GM06990 (cell line): ENCODE data around the gene CHMP6.

Experiments
- DNase-seq: peaks from one replicate; pipeline ENCODE4 v3.0.0-alpha.2; 2011; ENCODE audit not compliant: insufficient read length; ENCODE audit errors: extremely low read depth
- H3K27me3 ChIP-seq: replicated peaks from 2 replicates; pipeline ENCODE4 v1.6.0; 2011; ENCODE audit warnings: low read length; ENCODE audit not compliant: control insufficient read depth, insufficient read depth
- H3K36me3 ChIP-seq: 2 replicates; pipeline ENCODE4 v1.5.1; 2011; ENCODE audit warnings: low read length; ENCODE audit not compliant: control insufficient read depth, insufficient read depth
- H3K4me3 ChIP-seq: replicated peaks from 2 replicates; pipeline ENCODE4 v1.5.1; 2011; ENCODE audit warnings: low read depth, mild to moderate bottlenecking, control low read depth, low read length
- CTCF ChIP-seq: IDR thresholded peaks from 2 replicates; pipeline ENCODE4 v1.5.1; 2011; ENCODE audit warnings: low read length, control low read depth, mild to moderate bottlenecking, inconsistent platforms; ENCODE audit not compliant: insufficient read depth, poor library complexity, severe bottlenecking

CHMP6 gene

DNA sequence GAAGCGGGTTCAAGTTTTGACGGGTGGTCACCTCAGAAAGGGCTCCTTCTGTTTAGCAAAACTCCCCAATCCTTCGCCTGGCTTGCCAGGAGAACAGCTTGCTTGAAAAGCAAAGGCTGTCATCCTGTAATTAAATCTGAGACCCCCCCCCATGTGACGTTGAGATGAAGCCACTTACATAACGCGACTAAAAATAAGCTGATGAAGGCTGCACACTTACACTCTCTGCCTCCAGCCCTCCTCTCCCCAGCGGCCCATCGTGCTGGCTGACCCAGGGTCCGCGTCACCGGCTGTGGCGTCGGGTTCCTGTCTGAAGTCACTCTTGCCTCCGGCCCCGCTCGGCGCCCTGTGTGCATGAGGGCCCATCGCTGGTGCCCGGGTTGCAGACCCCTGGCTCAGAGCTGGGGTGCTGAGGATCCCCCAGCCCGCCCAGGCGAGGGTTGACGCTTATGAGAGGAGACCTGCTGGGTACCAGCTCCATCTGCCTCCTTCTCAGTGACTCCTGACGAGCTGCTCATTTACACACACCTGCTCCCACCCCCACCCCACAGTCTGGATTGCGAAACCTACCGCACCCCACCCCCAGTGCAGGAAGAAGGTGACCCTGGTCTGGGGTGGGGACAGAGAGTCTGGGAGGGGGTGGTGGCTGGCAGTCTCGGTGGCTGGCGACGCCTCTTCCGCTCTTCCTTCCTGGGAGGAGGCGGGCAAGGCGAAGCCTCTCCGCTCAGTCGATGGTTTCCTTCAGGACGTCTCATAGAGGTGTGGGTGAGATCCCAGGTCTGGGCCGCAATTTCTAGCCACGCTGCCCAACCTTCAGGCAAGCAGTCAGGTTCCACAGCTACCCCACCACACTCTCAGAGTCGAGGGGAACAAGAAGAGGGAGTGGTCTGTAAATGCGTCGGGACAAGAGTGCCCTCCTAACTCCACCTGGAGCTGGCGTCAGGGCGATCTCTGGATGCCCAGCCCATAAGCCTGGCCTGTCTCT, 40.2 kb downstream of the CHMP6 start:
- no peak for DNase-seq
- H3K36me3 ChIP-seq: no peaks in the 10 kb centered on the region
- peaks cover 1% of the 10 kb centered on the region; the same call in 1 of the 2 replicates for H3K27me3 ChIP-seq
- TF ChIP-seq CTCF: no peak
- H3K4me3 ChIP-seq: no peak overlapping the region

- TF ChIP-seq CTCF: no peak
- no peaks in the 10 kb centered on the region for H3K36me3 ChIP-seq
- peaks cover 1% of the 10 kb centered on the region; the same call in 1 of the 2 replicates for H3K27me3 ChIP-seq
- H3K4me3 ChIP-seq: no peak overlapping the region
- DNase-seq: no peak
These were observed 41.2 kb downstream of the CHMP6 start for GRCh38 chr17:81032641-81033480.

DNA sequence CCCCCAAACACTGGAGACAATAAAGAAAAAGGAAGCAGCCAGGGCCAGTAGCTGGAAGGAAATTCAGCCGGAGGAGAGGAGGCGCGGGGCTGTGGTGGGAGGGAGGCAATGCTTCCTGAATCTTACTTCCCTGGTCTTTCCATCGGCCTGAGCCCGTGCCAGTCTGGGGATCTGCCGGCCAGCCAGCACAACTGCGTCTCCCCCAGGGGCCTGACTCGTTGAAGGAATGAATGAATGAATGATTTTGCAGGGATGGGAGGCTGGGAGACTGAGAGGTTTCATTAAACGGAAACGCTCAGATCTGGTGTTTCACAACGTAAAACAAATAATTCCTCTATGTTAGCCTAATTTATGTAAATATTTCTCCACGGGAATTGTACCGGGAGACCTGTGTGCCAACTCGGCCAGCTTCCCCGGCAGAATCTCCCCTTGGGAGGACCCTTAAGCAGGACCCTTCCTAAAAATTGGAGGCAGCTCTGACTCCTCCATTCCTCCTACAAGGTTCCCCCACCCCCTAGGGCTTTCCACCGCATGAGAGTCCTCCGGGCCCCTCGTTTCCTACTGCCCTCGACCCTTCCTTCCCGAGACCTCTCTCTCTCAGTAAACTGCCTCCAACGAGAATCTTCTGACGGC, 42.0 kb downstream of the CHMP6 start:
- no peak overlapping the region; the same call in 1 of the 2 replicates for H3K4me3 ChIP-seq
- H3K27me3 ChIP-seq: peaks cover 1% of the 10 kb centered on the region; the same call in 1 of the 2 replicates
- no peak for TF ChIP-seq CTCF
- H3K36me3 ChIP-seq: no peaks in the 10 kb centered on the region
- DNase-seq: no peak

DNA sequence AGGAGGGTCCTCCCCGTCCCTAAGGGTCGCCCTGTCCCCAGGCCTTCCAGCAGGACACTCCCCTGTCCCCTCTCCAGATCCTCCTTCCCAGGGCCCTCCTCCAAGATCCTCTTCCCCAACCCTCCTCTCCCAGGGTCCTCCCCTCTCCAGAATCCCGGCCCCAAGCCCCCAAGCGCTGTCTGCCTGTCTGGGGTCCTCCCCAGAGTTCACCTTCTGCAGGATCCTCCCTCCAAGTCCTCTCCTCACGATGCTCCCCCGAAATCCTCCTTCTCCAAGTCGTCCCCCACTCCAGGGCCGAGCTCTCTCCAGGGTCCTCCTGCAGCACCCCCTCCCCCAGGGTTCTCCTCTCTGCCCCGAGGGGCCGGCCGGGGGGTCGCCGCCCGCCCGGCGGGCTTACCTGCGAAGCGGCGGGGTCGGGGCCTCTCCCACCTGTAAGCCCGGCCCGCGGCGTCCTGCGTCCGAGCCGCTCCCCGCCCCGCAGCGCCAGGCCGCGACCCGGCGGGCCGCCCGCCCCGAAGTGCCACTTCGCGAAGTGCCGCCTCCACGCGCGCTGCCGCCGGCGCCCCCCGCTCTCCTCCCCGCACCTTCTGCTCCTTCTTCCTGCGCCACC, 42.6 kb downstream of the CHMP6 start:
- Histone ChIP-seq H3K27me3 (peaks cover 1% of the 10 kb centered on the region; the same call in 1 of the 2 replicates), H3K4me3 (peak overlapping the region; percentile 37), H3K36me3 (no peaks in the 10 kb centered on the region)
- DNase-seq: no peak
- no peak for TF ChIP-seq CTCF
